Mesodermal cell (in vitro differentiated cells): ENCODE measurements around the gene MRPL39.

Experiments used
- H3K27ac ChIP-seq: 2 replicates; pipeline ENCODE4 v1.7.0; 2013; ENCODE audit warnings: mild to moderate bottlenecking, low read depth, low read length, moderate library complexity; ENCODE audit not compliant: severe bottlenecking
- H3K36me3 ChIP-seq: 2 replicates; pipeline ENCODE4 v1.7.1; 2013; ENCODE audit warnings: mild to moderate bottlenecking, low read length, moderate library complexity; ENCODE audit not compliant: control insufficient read depth, insufficient read depth
- H3K4me1 ChIP-seq: one replicate; pipeline ENCODE4 v1.7.1; 2013; ENCODE audit warnings: mild to moderate bottlenecking, low read length; ENCODE audit not compliant: insufficient read depth, control insufficient read depth, poor library complexity, severe bottlenecking
- H3K4me3 ChIP-seq: 2 replicates; pipeline ENCODE4 v1.7.0; 2013; ENCODE audit warnings: low read length, control low read depth, mild to moderate bottlenecking; ENCODE audit not compliant: insufficient read depth, poor library complexity, severe bottlenecking; ENCODE audit errors: extremely low read depth
- H3K9me3 ChIP-seq: 2 replicates; pipeline ENCODE4 v1.7.1; 2013; ENCODE audit warnings: mild to moderate bottlenecking, low read length, moderate library complexity; ENCODE audit not compliant: control insufficient read depth
- WGBS, 2 experiments: methylation state at CpG; one replicate each; pipeline ENCODE4 v1.1.5; 2013; ENCODE audit warnings: missing lambda C conversion rate in 2 of 2; ENCODE audit not compliant: insufficient coverage in 2 of 2; 5-methylcytosine and 5-hydroxymethylcytosine counted together

The MRPL39 gene

GRCh38 chr21:25608044-25608737 is 910 bp upstream of the MRPL39 start:
- H3K36me3 ChIP-seq = peaks cover 25% of the 10 kb centered on the region
- H3K4me3 ChIP-seq = peak overlapping the region; percentile 85
- H3K4me1 ChIP-seq = no peaks in the 10 kb centered on the region
- WGBS, 2 experiments = 26 to 30% methylated on average over 7 of the region's 18 CpGs
- H3K9me3 ChIP-seq = no peaks in the 10 kb centered on the region
- H3K27ac ChIP-seq = no peak overlapping the region

- Histone ChIP-seq H3K27ac (no peak overlapping the region), H3K4me3 (no peak overlapping the region), H3K9me3 (no peaks in the 10 kb centered on the region), H3K36me3 (peaks cover 67% of the 10 kb centered on the region), H3K4me1 (no peaks in the 10 kb centered on the region)
- WGBS, 2 experiments = 90 to 100% methylated on average over 1 of the region's 1 CpG
These were observed 17.4 kb downstream of the MRPL39 start for GRCh38 chr21:25589887-25590286.

GRCh38 chr21:25586791-25587190 is 20.5 kb downstream of the MRPL39 start:
- Histone ChIP-seq H3K36me3 (peaks cover 50% of the 10 kb centered on the region), H3K9me3 (no peaks in the 10 kb centered on the region), H3K27ac (no peak overlapping the region), H3K4me1 (no peaks in the 10 kb centered on the region), H3K4me3 (no peak overlapping the region)
- WGBS, 2 experiments = 100% methylated on average over 1 of the region's 2 CpGs; no CpG with 5 or more reads in 1 of the 2 experiments

GRCh38 chr21:25586326-25586725 is 21.0 kb downstream of the MRPL39 start:
- Histone ChIP-seq H3K27ac (no peak overlapping the region), H3K36me3 (peaks cover 47% of the 10 kb centered on the region), H3K4me1 (no peaks in the 10 kb centered on the region), H3K4me3 (no peak overlapping the region), H3K9me3 (no peaks in the 10 kb centered on the region)
- 96 to 100% methylated on average over 2 to 3 of the region's 3 CpGs for WGBS, 2 experiments

GRCh38 chr21:25584833-25585676 is 22.2 kb downstream of the MRPL39 start:
- Histone ChIP-seq H3K4me3 (no peak overlapping the region), H3K36me3 (peaks cover 48% of the 10 kb centered on the region), H3K9me3 (no peaks in the 10 kb centered on the region), H3K4me1 (no peaks in the 10 kb centered on the region), H3K27ac (no peak overlapping the region)
- 100% methylated on average over 1 to 3 of the region's 7 CpGs for WGBS, 2 experiments

- Histone ChIP-seq H3K4me3 (no peak overlapping the region), H3K27ac (no peak overlapping the region), H3K36me3 (peaks cover 35% of the 10 kb centered on the region), H3K9me3 (no peaks in the 10 kb centered on the region), H3K4me1 (no peaks in the 10 kb centered on the region)
- 100% methylated on average over 1 of the region's 5 CpGs; no CpG with 5 or more reads in 1 of the 2 experiments for WGBS, 2 experiments
These were observed 23.7 kb downstream of the MRPL39 start for GRCh38 chr21:25583370-25584130.

GRCh38 chr21:25582888-25583287 is 24.4 kb downstream of the MRPL39 start:
- WGBS, 2 experiments = 93 to 98% methylated on average over 5 of the region's 5 CpGs
- Histone ChIP-seq H3K27ac (no peak overlapping the region), H3K4me3 (no peak overlapping the region), H3K9me3 (no peaks in the 10 kb centered on the region), H3K36me3 (peaks cover 34% of the 10 kb centered on the region), H3K4me1 (no peaks in the 10 kb centered on the region)

GRCh38 chr21:25582164-25582790 is 25.0 kb downstream of the MRPL39 start:
- Histone ChIP-seq H3K4me1 (no peaks in the 10 kb centered on the region), H3K4me3 (no peak overlapping the region), H3K36me3 (peaks cover 34% of the 10 kb centered on the region), H3K27ac (no peak overlapping the region), H3K9me3 (no peaks in the 10 kb centered on the region)
- no CpG with 5 or more reads among the region's 3 CpGs for WGBS, 2 experiments

GRCh38 chr21:25581582-25581981 is 25.7 kb downstream of the MRPL39 start:
- Histone ChIP-seq H3K9me3 (no peaks in the 10 kb centered on the region), H3K4me1 (peaks cover 4% of the 10 kb centered on the region), H3K27ac (no peak overlapping the region), H3K4me3 (no peak overlapping the region), H3K36me3 (peaks cover 34% of the 10 kb centered on the region)
- WGBS, 2 experiments = 100% methylated on average over 1 of the region's 3 CpGs; no CpG with 5 or more reads in 1 of the 2 experiments

GRCh38 chr21:25580912-25581260 is 26.4 kb downstream of the MRPL39 start:
- Histone ChIP-seq H3K4me3 (no peak overlapping the region), H3K4me1 (peaks cover 7% of the 10 kb centered on the region), H3K36me3 (peaks cover 27% of the 10 kb centered on the region), H3K9me3 (no peaks in the 10 kb centered on the region), H3K27ac (no peak overlapping the region)
- 90 to 94% methylated on average over 2 to 3 of the region's 4 CpGs for WGBS, 2 experiments
